HL-60/S4 (cell line): ENCODE measurements around the gene SLF1.
"Not testable (repeated sequence)": the region's sequence is repeated elsewhere in the genome, so short reads cannot be mapped to it uniquely, and the experiment has no call there.

Experiments
- in situ Hi-C: fragments of 300-500 bp; cut with MboI; formaldehyde crosslinking; loops from 2 replicates; pipeline ENCODE4 v1.14.3; 2022; ENCODE audit warnings: low sequenced_read_pairs

Gene SLF1

GRCh38 chr5:94618493-94619328 is at the start of gene SLF1, which contains the start of gene KIAA0825:
Gene SLF1 (plus strand): TSS chr5:94618669. CDS start chr5:94628811, 10,142 bp downstream.
Gene KIAA0825 (minus strand): TSS chr5:94618604. CDS start chr5:94537126, 81,478 bp downstream.
- in situ Hi-C loops, result no loop called here

GRCh38 chr5:94571415-94571814 is 47.1 kb upstream of the SLF1 start:
- in situ Hi-C loops, result no loop called here

- in situ Hi-C loops, result not testable (repeated sequence)
Observed at GRCh38 chr5:94573349-94573748, 45.1 kb upstream of the SLF1 start.

GRCh38 chr5:94575196-94575595 is 43.3 kb upstream of the SLF1 start:
- in situ Hi-C loops, result no loop called here

GRCh38 chr5:94577466-94578245 is 40.8 kb upstream of the SLF1 start:
- in situ Hi-C loops, result no loop called here

GRCh38 chr5:94595281-94595840 is 23.1 kb upstream of the SLF1 start:
- in situ Hi-C loops, result no loop called here

GRCh38 chr5:94613583-94613982 is 4.9 kb upstream of the SLF1 start:
- in situ Hi-C loops, result no loop called here

GRCh38 chr5:94614156-94614805 is 4.2 kb upstream of the SLF1 start:
- in situ Hi-C loops, result no loop called here

GRCh38 chr5:94615862-94616261 is 2.6 kb upstream of the SLF1 start:
- in situ Hi-C loops, result no loop called here

GRCh38 chr5:94618029-94618492 is 408 bp upstream of the SLF1 start:
- in situ Hi-C loops, result no loop called here

GRCh38 chr5:94620256-94620655 is 1.8 kb downstream of the SLF1 start:
- in situ Hi-C loops, result no loop called here

- in situ Hi-C loops, result no loop called here
Observed at GRCh38 chr5:94621763-94622162, 3.3 kb downstream of the SLF1 start.

- in situ Hi-C loops, result no loop called here
Observed at GRCh38 chr5:94623011-94623410, 4.5 kb downstream of the SLF1 start.

GRCh38 chr5:94623877-94624276 is 5.4 kb downstream of the SLF1 start:
- in situ Hi-C loops, result no loop called here

- in situ Hi-C loops, result no loop called here
Observed at GRCh38 chr5:94627191-94627590, 8.7 kb downstream of the SLF1 start.

- in situ Hi-C loops, result no loop called here
Observed at GRCh38 chr5:94632024-94632423, 13.6 kb downstream of the SLF1 start.

GRCh38 chr5:94640176-94640575 is 21.7 kb downstream of the SLF1 start:
- in situ Hi-C loops, result no loop called here

- in situ Hi-C loops, result no loop called here
Observed at GRCh38 chr5:94645053-94645452, 26.6 kb downstream of the SLF1 start.

GRCh38 chr5:94646758-94647157 is 28.3 kb downstream of the SLF1 start:
- in situ Hi-C loops, result no loop called here

GRCh38 chr5:94649874-94650273 is 31.4 kb downstream of the SLF1 start:
- in situ Hi-C loops, result no loop called here

- in situ Hi-C loops, result no loop called here
Observed at GRCh38 chr5:94658272-94658671, 39.8 kb downstream of the SLF1 start.
